CD4-positive, alpha-beta memory T cell (primary cell): ENCODE measurements around the gene ACTN2. TPM values are rescaled to one million over a fixed set of nuclear protein-coding genes. Genes with fewer than 3 reads are reported as not detected.

Experiments used
- CTCF ChIA-PET: fragments of 350-600 bp; sonication (Branson Sonifier 250); formaldehyde crosslinking; loops from one replicate; lab custom pipeline; 2021; ENCODE audit warnings: inconsistent platforms; ENCODE audit not compliant: partially characterized antibody; lab: Charles Lee
- POLR2A ChIA-PET: fragments of 350-600 bp; sonication (Branson Sonifier 250); formaldehyde crosslinking; loops from one replicate; lab custom pipeline; 2021; ENCODE audit not compliant: partially characterized antibody; lab: Charles Lee
- DNase-seq, 5 donors: peaks; one replicate each; pipeline versions ENCODE4 v3.0.0 to v3.0.0-alpha.2; 2020 to 2022; ENCODE audit warnings: mixed read lengths in 1 of 5
- H3K27ac ChIP-seq: one replicate; pipeline ENCODE4 v1.7.0; 2013; ENCODE audit warnings: low read depth, low read length
- H3K27me3 ChIP-seq: 2 replicates; pipeline ENCODE4 v1.7.0; 2013; ENCODE audit warnings: mild to moderate bottlenecking, low read length, moderate library complexity; ENCODE audit not compliant: insufficient read depth
- H3K36me3 ChIP-seq: 2 replicates; pipeline ENCODE4 v1.7.0; 2013; ENCODE audit warnings: mild to moderate bottlenecking, low read length, moderate library complexity; ENCODE audit not compliant: insufficient read depth
- H3K4me1 ChIP-seq: 2 replicates; pipeline ENCODE4 v1.7.0; 2013; ENCODE audit warnings: mild to moderate bottlenecking, low read length, moderate library complexity; ENCODE audit not compliant: insufficient read depth
- H3K4me3 ChIP-seq, 2 donors: one replicate each; pipeline ENCODE4 v1.7.0; 2013; ENCODE audit warnings: low read length in 2 of 2, mild to moderate bottlenecking in 1 of 2
- H3K9me3 ChIP-seq, 2 donors: one replicate each; pipeline ENCODE4 v1.7.0; 2013; ENCODE audit warnings: low read length in 2 of 2, control low read depth in 1 of 2; ENCODE audit not compliant: control insufficient read depth in 1 of 2
- H3K27ac Mint-ChIP-seq, 7 donors: one replicate each; pipeline ENCODE4 v1.8.0; 2020 to 2021; ENCODE audit warnings: mixed read lengths in 7 of 7, mild to moderate bottlenecking in 6 of 7, inconsistent platforms in 3 of 7, moderate library complexity in 3 of 7
- H3K27me3 Mint-ChIP-seq, 2 donors: one replicate each; pipeline ENCODE4 v1.8.0; 2020 to 2021; ENCODE audit warnings: mixed read lengths in 2 of 2
- H3K36me3 Mint-ChIP-seq, 2 donors: one replicate each; pipeline ENCODE4 v1.8.0; 2020 to 2021; ENCODE audit warnings: mixed read lengths in 2 of 2, inconsistent platforms in 1 of 2, mild to moderate bottlenecking in 1 of 2
- H3K4me1 Mint-ChIP-seq, 4 donors: one replicate each; pipeline ENCODE4 v1.8.0; 2020 to 2021; ENCODE audit warnings: mixed read lengths in 4 of 4, mild to moderate bottlenecking in 1 of 4
- H3K4me3 Mint-ChIP-seq, 8 donors: one replicate each; pipeline ENCODE4 v1.8.0; 2020 to 2021; ENCODE audit warnings: mixed read lengths in 8 of 8, mild to moderate bottlenecking in 7 of 8, moderate library complexity in 6 of 8, inconsistent platforms in 3 of 8
- H3K9me3 Mint-ChIP-seq, 8 donors: one replicate each; pipeline ENCODE4 v1.8.0; 2020 to 2021; ENCODE audit warnings: mixed read lengths in 8 of 8, mild to moderate bottlenecking in 5 of 8, inconsistent platforms in 3 of 8, moderate library complexity in 1 of 8
- intact Hi-C: fragments of 100-400 bp; cut with micrococcal nuclease; formaldehyde crosslinking; loops from one replicate; pipeline ENCODE4 v1.15.1; 2023
- polyA plus RNA-seq, 2 donors: library from polyadenylated mRNA; unstranded; fragments of 300-500 nt; fragmentation: Illumina TruSeq; gene quantifications; one replicate each; pipeline ENCODE4 v1.2.3, GENCODE V29; 2021
- total RNA-seq, 2 experiments: library from RNA; stranded (reverse); gene quantifications; one replicate each; pipeline ENCODE4 v1.2.3, GENCODE V29; 2021

The ACTN2 gene
- total and polyA plus RNA-seq, 4 experiments from 2014 or later: not detected

- Histone ChIP-seq H3K9me3 (no peaks in the 10 kb centered on the region), H3K4me3 (no peak overlapping the region), H3K4me1 (no peaks in the 10 kb centered on the region), H3K36me3 (no peaks in the 10 kb centered on the region), H3K27ac (no peak overlapping the region), H3K27me3 (no peaks in the 10 kb centered on the region)
- no peaks in the 10 kb centered on the region for H3K36me3 Mint-ChIP-seq
- no peak overlapping the region for H3K27ac Mint-ChIP-seq
- peaks cover 10 to 13% of the 10 kb centered on the region in 2 donors for H3K27me3 Mint-ChIP-seq
- H3K4me3 Mint-ChIP-seq: no peak overlapping the region
- ChIA-PET POLR2A (no interaction called here), CTCF (interaction anchor here (0.7 kb wide), 1 partner anchor 55 kb away, joined by 3 read pairs; no protein-coding TSS in a partner anchor)
- no peaks in the 10 kb centered on the region for H3K4me1 Mint-ChIP-seq
- no peak for DNase-seq
- H3K9me3 Mint-ChIP-seq: no peaks in the 10 kb centered on the region
- intact Hi-C loops: no loop called here
Observed at GRCh38 chr1:236705771-236706170, 19.5 kb downstream of the ACTN2 start.

DNA sequence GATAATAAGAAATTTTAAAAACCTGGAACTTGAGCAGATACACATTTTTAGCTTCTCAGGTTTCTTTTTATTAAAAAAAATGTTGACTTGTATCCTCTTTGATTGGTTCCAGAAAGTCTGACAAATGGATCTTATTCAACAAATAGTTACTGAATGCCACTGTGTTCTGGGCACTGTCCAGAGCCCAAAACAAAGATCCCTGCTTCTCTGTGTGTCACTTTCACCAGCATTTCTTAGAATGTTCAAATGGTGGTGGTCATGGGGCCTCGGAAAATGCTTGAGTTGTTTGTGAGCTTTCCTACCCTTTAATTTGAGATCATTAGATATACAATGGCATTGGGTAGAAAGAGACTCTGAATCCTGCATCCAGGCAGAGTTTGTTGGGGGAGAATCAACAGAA is 19.9 kb downstream of the ACTN2 start:
- ChIA-PET POLR2A (no interaction called here), CTCF (interaction anchor here (0.6 to 0.7 kb wide), 2 partner anchors 11 to 54 kb away, joined by 3 read pairs; no protein-coding TSS in a partner anchor)
- no peak overlapping the region for H3K4me3 ChIP-seq
- no peak overlapping the region for H3K27ac Mint-ChIP-seq
- DNase-seq: no peak
- H3K36me3 Mint-ChIP-seq: no peaks in the 10 kb centered on the region
- no peak overlapping the region for H3K27ac ChIP-seq
- no peak overlapping the region for H3K4me3 Mint-ChIP-seq
- H3K36me3 ChIP-seq: no peaks in the 10 kb centered on the region
- H3K4me1 Mint-ChIP-seq: no peaks in the 10 kb centered on the region
- no peaks in the 10 kb centered on the region for H3K9me3 Mint-ChIP-seq
- no peaks in the 10 kb centered on the region for H3K27me3 ChIP-seq
- H3K4me1 ChIP-seq: no peaks in the 10 kb centered on the region
- H3K27me3 Mint-ChIP-seq: peaks cover 12 to 14% of the 10 kb centered on the region in 2 donors
- no peaks in the 10 kb centered on the region for H3K9me3 ChIP-seq
- intact Hi-C loops: no loop called here

GRCh38 chr1:236710328-236710892 is 24.1 kb downstream of the ACTN2 start:
- Histone ChIP-seq H3K4me3 (no peak overlapping the region), H3K9me3 (no peaks in the 10 kb centered on the region), H3K27me3 (no peaks in the 10 kb centered on the region), H3K36me3 (no peaks in the 10 kb centered on the region), H3K4me1 (no peaks in the 10 kb centered on the region), H3K27ac (no peak overlapping the region)
- Mint-ChIP-seq H3K4me1 (no peaks in the 10 kb centered on the region), H3K27me3 (peaks cover 10% of the 10 kb centered on the region in 2 donors), H3K36me3 (no peaks in the 10 kb centered on the region), H3K4me3 (no peak overlapping the region), H3K27ac (no peak overlapping the region), H3K9me3 (no peaks in the 10 kb centered on the region)
- CTCF ChIA-PET: no interaction called here
- no peak for DNase-seq
- intact Hi-C loops: no loop called here
- POLR2A ChIA-PET: no interaction called here

DNA sequence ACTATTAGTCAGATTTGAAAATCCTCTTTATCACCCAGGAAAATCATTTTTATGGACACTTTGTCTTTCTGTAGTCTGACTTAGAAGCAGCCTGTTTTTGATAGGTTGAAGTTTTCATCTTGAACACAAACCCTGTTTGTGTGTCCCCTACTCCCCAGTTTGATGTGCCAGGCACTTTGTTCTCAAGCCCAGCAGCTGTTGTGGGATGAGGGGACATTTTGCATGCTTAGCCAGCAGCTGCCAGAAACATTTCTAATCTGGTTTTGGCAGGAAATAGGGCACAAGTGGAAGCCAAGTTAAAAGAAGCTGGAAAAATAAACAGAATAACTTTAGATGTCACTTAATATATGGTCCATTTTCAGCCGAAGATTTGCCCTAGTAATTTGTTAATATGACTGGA is 29.9 kb downstream of the ACTN2 start:
- no peak overlapping the region for H3K27ac Mint-ChIP-seq
- H3K4me1 Mint-ChIP-seq: no peaks in the 10 kb centered on the region
- peaks cover 15 to 28% of the 10 kb centered on the region in 2 donors for H3K27me3 Mint-ChIP-seq
- Histone ChIP-seq H3K9me3 (no peaks in the 10 kb centered on the region), H3K36me3 (no peaks in the 10 kb centered on the region), H3K27me3 (no peaks in the 10 kb centered on the region), H3K27ac (no peak overlapping the region), H3K4me1 (no peaks in the 10 kb centered on the region), H3K4me3 (no peak overlapping the region)
- no peaks in the 10 kb centered on the region for H3K36me3 Mint-ChIP-seq
- DNase-seq: no peak
- ChIA-PET CTCF (interaction anchor here (1.1 kb wide), 1 partner anchor 137 kb away, joined by 3 read pairs; no protein-coding TSS in a partner anchor), POLR2A (no interaction called here)
- intact Hi-C loops: no loop called here
- no peaks in the 10 kb centered on the region for H3K9me3 Mint-ChIP-seq
- no peak overlapping the region for H3K4me3 Mint-ChIP-seq

DNA sequence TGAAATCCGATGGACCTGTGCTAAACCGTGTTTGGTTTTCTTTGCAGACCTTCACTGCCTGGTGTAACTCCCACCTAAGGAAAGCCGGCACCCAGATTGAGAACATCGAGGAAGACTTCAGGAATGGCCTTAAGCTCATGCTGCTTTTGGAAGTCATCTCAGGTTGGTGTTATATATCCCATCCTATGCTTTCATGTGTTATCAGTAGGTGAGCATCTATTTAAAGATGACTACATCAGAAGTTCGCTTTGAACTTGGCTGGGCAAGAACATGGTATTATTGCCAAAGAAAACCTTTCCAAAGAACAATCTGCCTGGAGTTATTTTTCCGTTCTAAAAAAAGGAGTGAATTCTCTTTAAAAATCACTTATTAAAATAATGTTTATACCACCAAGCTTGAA is 31.5 kb downstream of the ACTN2 start:
- no peaks in the 10 kb centered on the region for H3K27me3 ChIP-seq
- Mint-ChIP-seq H3K36me3 (no peaks in the 10 kb centered on the region), H3K27me3 (peaks cover 14 to 25% of the 10 kb centered on the region in 2 donors), H3K4me1 (no peaks in the 10 kb centered on the region), H3K4me3 (no peak overlapping the region), H3K9me3 (no peaks in the 10 kb centered on the region), H3K27ac (no peak overlapping the region)
- intact Hi-C loops: no loop called here
- no peaks in the 10 kb centered on the region for H3K9me3 ChIP-seq
- DNase-seq: no peak
- H3K4me1 ChIP-seq: no peaks in the 10 kb centered on the region
- no peak overlapping the region for H3K27ac ChIP-seq
- ChIA-PET CTCF (interaction anchor here (0.5 kb wide), 1 partner anchor 137 kb away, joined by 3 read pairs; no protein-coding TSS in a partner anchor), POLR2A (no interaction called here)
- H3K4me3 ChIP-seq: no peak overlapping the region
- H3K36me3 ChIP-seq: no peaks in the 10 kb centered on the region

DNA sequence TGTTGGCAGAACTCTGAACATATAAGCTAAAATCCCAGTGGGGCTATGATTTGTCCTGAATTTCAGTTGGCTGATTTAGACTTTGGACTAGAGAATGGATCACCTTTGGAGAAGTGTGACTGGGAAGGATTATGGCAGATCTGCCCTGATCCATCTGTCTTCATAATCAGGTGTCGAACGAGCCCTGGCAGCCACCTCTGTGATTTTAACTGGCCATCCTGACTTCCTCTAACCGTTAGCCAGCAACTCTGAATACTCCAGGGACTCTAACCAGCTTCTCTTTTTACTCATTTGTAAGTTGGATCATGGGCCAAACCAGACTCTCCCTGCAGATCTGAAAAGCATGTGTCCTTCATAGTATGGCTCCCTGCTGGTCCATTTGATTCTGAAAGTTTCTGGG is 32.0 kb downstream of the ACTN2 start:
- H3K9me3 Mint-ChIP-seq: no peaks in the 10 kb centered on the region
- H3K27me3 Mint-ChIP-seq: peaks cover 13 to 24% of the 10 kb centered on the region in 2 donors

GRCh38 chr1:236720206-236720605 is 33.9 kb downstream of the ACTN2 start:
- POLR2A ChIA-PET: no interaction called here
- peaks cover 0 to 4% of the 10 kb centered on the region in 2 donors for H3K36me3 Mint-ChIP-seq

More for the DNA sequence above, 32.0 kb downstream of the ACTN2 start:
- H3K36me3 Mint-ChIP-seq: no peaks in the 10 kb centered on the region
- Histone ChIP-seq H3K27ac (no peak overlapping the region), H3K4me3 (no peak overlapping the region), H3K27me3 (no peaks in the 10 kb centered on the region), H3K9me3 (no peaks in the 10 kb centered on the region), H3K4me1 (no peaks in the 10 kb centered on the region), H3K36me3 (no peaks in the 10 kb centered on the region)
- CTCF ChIA-PET: interaction anchor here (0.5 kb wide), 1 partner anchor 138 kb away, joined by 3 read pairs; no protein-coding TSS in a partner anchor
- H3K4me3 Mint-ChIP-seq: no peak overlapping the region
- no peak overlapping the region for H3K27ac Mint-ChIP-seq
- no peak for DNase-seq
- intact Hi-C loops: no loop called here
- H3K4me1 Mint-ChIP-seq: no peaks in the 10 kb centered on the region
- POLR2A ChIA-PET: no interaction called here

More at GRCh38 chr1:236720206-236720605, 33.9 kb downstream of the ACTN2 start:
- Histone ChIP-seq H3K4me3 (no peak overlapping the region), H3K4me1 (no peaks in the 10 kb centered on the region), H3K9me3 (no peaks in the 10 kb centered on the region), H3K36me3 (no peaks in the 10 kb centered on the region), H3K27me3 (no peaks in the 10 kb centered on the region), H3K27ac (no peak overlapping the region)
- Mint-ChIP-seq H3K4me3 (no peak overlapping the region), H3K27me3 (peaks cover 13 to 25% of the 10 kb centered on the region in 2 donors), H3K4me1 (no peaks in the 10 kb centered on the region), H3K9me3 (peaks cover 0 to 3% (median 0%) of the 10 kb centered on the region in 8 donors), H3K27ac (no peak overlapping the region)
- CTCF ChIA-PET: no interaction called here
- DNase-seq: no peak
- intact Hi-C loops: no loop called here
